Natural killer cell (primary cell): ENCODE data around the gene PHKB. TPM values are rescaled to one million over a fixed set of nuclear protein-coding genes. Genes with fewer than 3 reads are reported as not detected.

Experiments used
- ATAC-seq, 3 donors: fragments of 150-1000 bp in 2 of 3; fragments of 200-7000 bp in 1 of 3; cut with Tn5 transposase; 1 replicate in 1 of 3; 2 replicates in 2 of 3; pipeline ENCODE4 v1.10.0; 2021; ENCODE audit warnings: mild to moderate bottlenecking in 2 of 3, moderate library complexity in 2 of 3
- DNase-seq, 2 donors: peaks; one replicate each; pipeline versions ENCODE4 v3.0.0 to v3.0.0-alpha.2; 2013 to 2021; ENCODE audit warnings: mixed read lengths in 1 of 2
- H3K27ac ChIP-seq: one replicate; pipeline ENCODE4 v1.5.1; 2013; ENCODE audit warnings: mild to moderate bottlenecking, low read length
- H3K27me3 ChIP-seq: one replicate; pipeline ENCODE4 v1.6.1; 2013; ENCODE audit warnings: low read length; ENCODE audit not compliant: control insufficient read depth, insufficient read depth
- H3K36me3 ChIP-seq: one replicate; pipeline ENCODE4 v1.6.1; 2013; ENCODE audit warnings: low read length; ENCODE audit not compliant: control insufficient read depth, insufficient read depth
- H3K4me1 ChIP-seq: one replicate; pipeline ENCODE4 v1.6.1; 2013; ENCODE audit warnings: low read length; ENCODE audit not compliant: control insufficient read depth, insufficient read depth
- H3K4me3 ChIP-seq: one replicate; pipeline ENCODE4 v1.5.1; 2013; ENCODE audit warnings: low read length
- H3K9me3 ChIP-seq: one replicate; pipeline ENCODE4 v1.6.1; 2013; ENCODE audit warnings: low read length; ENCODE audit not compliant: control insufficient read depth, insufficient read depth
- H3K27ac Mint-ChIP-seq, 2 donors: one replicate each; pipeline ENCODE4 v1.8.0; 2022; ENCODE audit warnings: mild to moderate bottlenecking in 2 of 2, mixed read lengths in 2 of 2, moderate library complexity in 1 of 2
- H3K27me3 Mint-ChIP-seq, 2 donors: one replicate each; pipeline ENCODE4 v1.8.0; 2022; ENCODE audit warnings: low read depth in 2 of 2, mixed read lengths in 2 of 2
- H3K36me3 Mint-ChIP-seq: one replicate; pipeline ENCODE4 v1.8.0; 2022; ENCODE audit warnings: mixed read lengths
- H3K4me1 Mint-ChIP-seq, 2 donors: one replicate each; pipeline ENCODE4 v1.8.0; 2022; ENCODE audit warnings: mixed read lengths in 2 of 2
- H3K4me3 Mint-ChIP-seq: one replicate; pipeline ENCODE4 v1.8.0; 2022; ENCODE audit warnings: mild to moderate bottlenecking, moderate library complexity, mixed read lengths
- H3K9me3 Mint-ChIP-seq, 2 donors: one replicate each; pipeline ENCODE4 v1.8.0; 2022; ENCODE audit warnings: mixed read lengths in 2 of 2
- CTCF ChIP-seq: fragments of 200-600 bp; IDR thresholded peaks from one replicate; pipeline ENCODE4 v1.8.0; 2022; ENCODE audit warnings: antibody characterized with exemption
- WGBS: methylation state at CpG from one replicate; pipeline ENCODE4 v1.1.7; 2013; ENCODE audit warnings: missing lambda C conversion rate; ENCODE audit not compliant: insufficient coverage; 5-methylcytosine and 5-hydroxymethylcytosine counted together
- intact Hi-C: fragments of 100-400 bp; cut with micrococcal nuclease; formaldehyde crosslinking; loops from one replicate; pipeline ENCODE4 v1.14.2; 2022
- total RNA-seq, 4 donors: library from RNA; stranded (reverse); fragments of 120-200 nt in 1 of 4; gene quantifications; one replicate each; pipeline versions ENCODE4 v1.2.3 to v1.2.4, GENCODE V29; 2013 to 2022

The PHKB gene
- total RNA-seq, 3 donors from 2014 or later (not counting 1 experiment from before 2014, with no cell fraction given): 54.4 to 64.0 (median 58.5) TPM

- Mint-ChIP-seq H3K27me3 (no peaks in the 10 kb centered on the region), H3K4me3 (no peak overlapping the region), H3K4me1 (no peaks in the 10 kb centered on the region), H3K27ac (no peak overlapping the region), H3K9me3 (peaks cover 0 to 4% of the 10 kb centered on the region in 2 donors), H3K36me3 (peaks cover 29% of the 10 kb centered on the region)
- intact Hi-C loops: no loop called here
- Histone ChIP-seq H3K4me1 (no peaks in the 10 kb centered on the region), H3K27me3 (no peaks in the 10 kb centered on the region), H3K27ac (no peak overlapping the region), H3K36me3 (peaks cover 47% of the 10 kb centered on the region), H3K4me3 (no peak overlapping the region), H3K9me3 (no peaks in the 10 kb centered on the region)
- ATAC-seq (no peak), DNase-seq (no peak)
- WGBS: 98% methylated on average over 2 of the region's 3 CpGs
- no peak for TF ChIP-seq CTCF
Observed at GRCh38 chr16:47697826-47698225, 236.7 kb downstream of the PHKB start.

GRCh38 chr16:47699106-47699505 lies 238.0 kb downstream of the PHKB start:
- 96% methylated on average over 5 of the region's 5 CpGs for WGBS
- Histone ChIP-seq H3K27me3 (no peaks in the 10 kb centered on the region), H3K4me1 (no peaks in the 10 kb centered on the region), H3K36me3 (peaks cover 37% of the 10 kb centered on the region), H3K27ac (no peak overlapping the region), H3K9me3 (no peaks in the 10 kb centered on the region), H3K4me3 (no peak overlapping the region)
- TF ChIP-seq CTCF: no peak
- Mint-ChIP-seq H3K36me3 (peaks cover 29% of the 10 kb centered on the region), H3K27ac (no peak overlapping the region), H3K4me1 (no peaks in the 10 kb centered on the region), H3K4me3 (no peak overlapping the region), H3K27me3 (no peaks in the 10 kb centered on the region), H3K9me3 (peaks cover 0 to 4% of the 10 kb centered on the region in 2 donors)
- ATAC-seq: no peak
- intact Hi-C loops: no loop called here
- no peak for DNase-seq

GRCh38 chr16:47700857-47701587 lies 239.9 kb downstream of the PHKB start:
- Mint-ChIP-seq H3K36me3 (peaks cover 25% of the 10 kb centered on the region), H3K27me3 (no peaks in the 10 kb centered on the region), H3K4me3 (no peak overlapping the region), H3K4me1 (no peaks in the 10 kb centered on the region), H3K27ac (no peak overlapping the region), H3K9me3 (peaks cover 0 to 4% of the 10 kb centered on the region in 2 donors)
- TF ChIP-seq CTCF: no peak
- ATAC-seq: no peak
- H3K4me1 ChIP-seq: no peaks in the 10 kb centered on the region
- H3K9me3 ChIP-seq: no peaks in the 10 kb centered on the region
- intact Hi-C loops: no loop called here
- WGBS: 71% methylated on average over 5 of the region's 6 CpGs
- H3K27ac ChIP-seq: no peak overlapping the region
- no peak overlapping the region for H3K4me3 ChIP-seq
- DNase-seq: no peak
- no peaks in the 10 kb centered on the region for H3K27me3 ChIP-seq
- H3K36me3 ChIP-seq: peaks cover 20% of the 10 kb centered on the region

- 95% methylated on average over 2 of the region's 4 CpGs for WGBS
- Histone ChIP-seq H3K36me3 (no peaks in the 10 kb centered on the region), H3K4me3 (no peak overlapping the region), H3K27ac (no peak overlapping the region), H3K4me1 (no peaks in the 10 kb centered on the region), H3K9me3 (no peaks in the 10 kb centered on the region), H3K27me3 (no peaks in the 10 kb centered on the region)
- H3K27ac Mint-ChIP-seq: no peak overlapping the region
- intact Hi-C loops: no loop called here
- TF ChIP-seq CTCF: no peak
- peaks cover 0 to 4% of the 10 kb centered on the region in 2 donors for H3K9me3 Mint-ChIP-seq
- H3K27me3 Mint-ChIP-seq: no peaks in the 10 kb centered on the region
- DNase-seq: no peak
- ATAC-seq: no peak
- H3K4me1 Mint-ChIP-seq: no peaks in the 10 kb centered on the region
- no peaks in the 10 kb centered on the region for H3K36me3 Mint-ChIP-seq
- no peak overlapping the region for H3K4me3 Mint-ChIP-seq
Observed at GRCh38 chr16:47705266-47705665, 244.1 kb downstream of the PHKB start.
